ENCODE results near the gene SDSL. TPM values are rescaled to one million over a fixed set of nuclear protein-coding genes. Genes with fewer than 3 reads are reported as not detected.

Gene SDSL
- total RNA-seq, 1 experiment from 2014 or later, result 0.52 TPM

DNA sequence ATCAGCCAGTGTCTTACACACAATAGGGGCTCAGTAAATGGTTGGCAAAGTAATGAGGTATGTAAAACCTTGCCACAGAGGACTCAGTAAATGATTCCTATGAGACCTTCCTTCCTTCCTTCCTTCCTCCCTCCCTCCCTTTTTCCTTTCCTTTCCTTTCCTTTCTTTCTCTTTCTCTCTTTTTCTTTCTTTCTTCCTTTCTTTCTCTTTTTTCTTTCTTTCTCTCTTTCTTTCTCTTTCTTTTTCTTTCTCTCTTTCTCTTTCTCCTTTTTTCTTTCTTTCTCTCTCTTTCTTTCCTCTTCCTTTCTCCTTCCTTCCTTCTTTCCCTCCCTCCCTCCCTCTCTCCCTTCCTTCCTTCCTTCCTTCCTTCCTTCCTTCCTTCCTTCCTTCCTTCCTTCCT lies 26.0 kb upstream of the SDSL start (continued):
- TF ChIP-seq JUN (CRISPR knock-in tag; IDR thresholded peaks at IDR 0.05) (no peak), MAX (CRISPR knock-in tag; IDR thresholded peaks at IDR 0.05) (no peak), MXD4 (CRISPR knock-in tag; IDR thresholded peaks at IDR 0.05; ENCODE audit: borderline replicate concordance) (no peak), TEAD1 (CRISPR knock-in tag; IDR thresholded peaks at IDR 0.05) (no peak), NFE2L1 (CRISPR knock-in tag; IDR thresholded peaks at IDR 0.05) (no peak), ZNF317 (CRISPR knock-in tag; IDR thresholded peaks at IDR 0.05; ENCODE audit: borderline replicate concordance, low read depth) (no peak)

DNA sequence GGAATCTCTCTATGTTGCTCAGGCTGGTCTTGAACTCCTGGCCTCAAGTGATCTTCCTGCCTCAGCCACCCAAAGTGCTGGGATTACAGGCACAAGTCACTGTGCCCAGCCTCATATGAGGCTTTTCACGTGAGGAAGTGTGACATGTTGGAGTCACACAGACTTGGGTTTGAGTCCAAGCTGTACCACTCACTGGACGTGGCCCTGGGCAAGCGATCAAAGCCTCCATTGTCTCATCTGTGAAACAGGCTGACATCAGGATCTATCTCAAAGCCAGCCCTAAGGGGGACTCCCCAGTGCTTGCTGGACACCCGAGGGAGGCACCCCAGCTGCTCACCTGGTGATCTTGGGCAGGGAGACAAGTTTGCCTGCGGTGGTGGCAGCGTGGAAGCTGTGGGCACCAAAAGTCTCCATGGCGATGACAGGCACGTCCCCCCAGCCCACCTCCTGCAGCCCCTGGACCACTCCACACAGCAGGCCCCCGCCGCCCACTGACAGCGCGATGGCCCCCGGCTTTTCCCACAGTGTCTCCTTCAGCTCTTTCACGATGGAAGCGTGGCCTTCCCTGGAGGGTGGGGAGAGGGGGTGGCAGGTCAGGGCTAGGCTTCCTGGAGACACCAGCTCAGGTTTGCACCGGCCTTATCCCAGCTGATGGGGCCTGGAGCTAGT lies 25.2 kb upstream of the SDSL start:
- DNase-seq (ENCODE audit: low spot score) (no peak), ATAC-seq (no peak)
- H3K4me3 Mint-ChIP-seq, result no peak overlapping the region
- ChIA-PET POLR2A (no interaction called here), CTCF (interaction anchor here (1.1 kb wide), 1 partner anchor 29 kb away, joined by 4 read pairs; no protein-coding TSS in a partner anchor)
- H3K9me3 Mint-ChIP-seq, result no peaks in the 10 kb centered on the region
- TF ChIP-seq ZNF281 (CRISPR knock-in tag; IDR thresholded peaks at IDR 0.05) (no peak), MXD4 (CRISPR knock-in tag; IDR thresholded peaks at IDR 0.05; ENCODE audit: borderline replicate concordance) (no peak), USF1 (CRISPR knock-in tag; IDR thresholded peaks at IDR 0.05) (no peak), FOXK1 (CRISPR knock-in tag; IDR thresholded peaks at IDR 0.05) (no peak), ZNF396 (CRISPR knock-in tag; IDR thresholded peaks at IDR 0.05; ENCODE audit: borderline replicate concordance) (no peak), GRHL2 (CRISPR knock-in tag; IDR thresholded peaks at IDR 0.05; ENCODE audit: insufficient replicate concordance, severe bottlenecking) (no peak), NFATC4 (CRISPR knock-in tag; IDR thresholded peaks at IDR 0.05) (no peak), NR1H2 (CRISPR knock-in tag; IDR thresholded peaks at IDR 0.05) (no peak)
- TF ChIP-seq, protein P1, sequence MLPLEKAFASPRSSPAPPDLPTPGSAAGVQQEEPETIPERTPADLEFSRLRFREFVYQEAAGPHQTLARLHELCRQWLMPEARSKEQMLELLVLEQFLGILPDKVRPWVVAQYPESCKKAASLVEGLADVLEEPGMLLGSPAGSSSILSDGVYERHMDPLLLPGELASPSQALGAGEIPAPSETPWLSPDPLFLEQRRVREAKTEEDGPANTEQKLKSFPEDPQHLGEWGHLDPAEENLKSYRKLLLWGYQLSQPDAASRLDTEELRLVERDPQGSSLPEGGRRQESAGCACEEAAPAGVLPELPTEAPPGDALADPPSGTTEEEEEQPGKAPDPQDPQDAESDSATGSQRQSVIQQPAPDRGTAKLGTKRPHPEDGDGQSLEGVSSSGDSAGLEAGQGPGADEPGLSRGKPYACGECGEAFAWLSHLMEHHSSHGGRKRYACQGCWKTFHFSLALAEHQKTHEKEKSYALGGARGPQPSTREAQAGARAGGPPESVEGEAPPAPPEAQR (CRISPR knock-in tag; IDR thresholded peaks at IDR 0.05), result no peak
- TF ChIP-seq, protein P2, sequence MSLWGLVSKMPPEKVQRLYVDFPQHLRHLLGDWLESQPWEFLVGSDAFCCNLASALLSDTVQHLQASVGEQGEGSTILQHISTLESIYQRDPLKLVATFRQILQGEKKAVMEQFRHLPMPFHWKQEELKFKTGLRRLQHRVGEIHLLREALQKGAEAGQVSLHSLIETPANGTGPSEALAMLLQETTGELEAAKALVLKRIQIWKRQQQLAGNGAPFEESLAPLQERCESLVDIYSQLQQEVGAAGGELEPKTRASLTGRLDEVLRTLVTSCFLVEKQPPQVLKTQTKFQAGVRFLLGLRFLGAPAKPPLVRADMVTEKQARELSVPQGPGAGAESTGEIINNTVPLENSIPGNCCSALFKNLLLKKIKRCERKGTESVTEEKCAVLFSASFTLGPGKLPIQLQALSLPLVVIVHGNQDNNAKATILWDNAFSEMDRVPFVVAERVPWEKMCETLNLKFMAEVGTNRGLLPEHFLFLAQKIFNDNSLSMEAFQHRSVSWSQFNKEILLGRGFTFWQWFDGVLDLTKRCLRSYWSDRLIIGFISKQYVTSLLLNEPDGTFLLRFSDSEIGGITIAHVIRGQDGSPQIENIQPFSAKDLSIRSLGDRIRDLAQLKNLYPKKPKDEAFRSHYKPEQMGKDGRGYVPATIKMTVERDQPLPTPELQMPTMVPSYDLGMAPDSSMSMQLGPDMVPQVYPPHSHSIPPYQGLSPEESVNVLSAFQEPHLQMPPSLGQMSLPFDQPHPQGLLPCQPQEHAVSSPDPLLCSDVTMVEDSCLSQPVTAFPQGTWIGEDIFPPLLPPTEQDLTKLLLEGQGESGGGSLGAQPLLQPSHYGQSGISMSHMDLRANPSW (CRISPR knock-in tag; conservative IDR thresholded peaks at IDR 0.05; ENCODE audit: low read depth), result no peak
- TF ChIP-seq, protein P3, sequence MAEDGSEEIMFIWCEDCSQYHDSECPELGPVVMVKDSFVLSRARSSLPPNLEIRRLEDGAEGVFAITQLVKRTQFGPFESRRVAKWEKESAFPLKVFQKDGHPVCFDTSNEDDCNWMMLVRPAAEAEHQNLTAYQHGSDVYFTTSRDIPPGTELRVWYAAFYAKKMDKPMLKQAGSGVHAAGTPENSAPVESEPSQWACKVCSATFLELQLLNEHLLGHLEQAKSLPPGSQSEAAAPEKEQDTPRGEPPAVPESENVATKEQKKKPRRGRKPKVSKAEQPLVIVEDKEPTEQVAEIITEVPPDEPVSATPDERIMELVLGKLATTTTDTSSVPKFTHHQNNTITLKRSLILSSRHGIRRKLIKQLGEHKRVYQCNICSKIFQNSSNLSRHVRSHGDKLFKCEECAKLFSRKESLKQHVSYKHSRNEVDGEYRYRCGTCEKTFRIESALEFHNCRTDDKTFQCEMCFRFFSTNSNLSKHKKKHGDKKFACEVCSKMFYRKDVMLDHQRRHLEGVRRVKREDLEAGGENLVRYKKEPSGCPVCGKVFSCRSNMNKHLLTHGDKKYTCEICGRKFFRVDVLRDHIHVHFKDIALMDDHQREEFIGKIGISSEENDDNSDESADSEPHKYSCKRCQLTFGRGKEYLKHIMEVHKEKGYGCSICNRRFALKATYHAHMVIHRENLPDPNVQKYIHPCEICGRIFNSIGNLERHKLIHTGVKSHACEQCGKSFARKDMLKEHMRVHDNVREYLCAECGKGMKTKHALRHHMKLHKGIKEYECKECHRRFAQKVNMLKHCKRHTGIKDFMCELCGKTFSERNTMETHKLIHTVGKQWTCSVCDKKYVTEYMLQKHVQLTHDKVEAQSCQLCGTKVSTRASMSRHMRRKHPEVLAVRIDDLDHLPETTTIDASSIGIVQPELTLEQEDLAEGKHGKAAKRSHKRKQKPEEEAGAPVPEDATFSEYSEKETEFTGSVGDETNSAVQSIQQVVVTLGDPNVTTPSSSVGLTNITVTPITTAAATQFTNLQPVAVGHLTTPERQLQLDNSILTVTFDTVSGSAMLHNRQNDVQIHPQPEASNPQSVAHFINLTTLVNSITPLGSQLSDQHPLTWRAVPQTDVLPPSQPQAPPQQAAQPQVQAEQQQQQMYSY (CRISPR knock-in tag; IDR thresholded peaks at IDR 0.05), result no peak
- H3K4me1 Mint-ChIP-seq, result peaks cover 3% of the 10 kb centered on the region; the same call in 1 of the 2 replicates
- peaks cover 3% of the 10 kb centered on the region; the same call in 1 of the 2 replicates for H3K27me3 Mint-ChIP-seq (ENCODE audit: low read depth)
- no peaks in the 10 kb centered on the region for H3K36me3 Mint-ChIP-seq
- no peak overlapping the region for H3K27ac Mint-ChIP-seq
